Ishikawa (cell line): ENCODE results near the gene RNF187.

Experiments
- CEBPB ChIP-seq: IDR thresholded peaks from 2 replicates; pipeline ENCODE4 v1.6.1; 2012
- CREB1 ChIP-seq: IDR thresholded peaks from 2 replicates; pipeline ENCODE4 v1.6.1; 2012; ENCODE audit warnings: low read depth
- EGR1 ChIP-seq: IDR thresholded peaks from 2 replicates; pipeline ENCODE4 v1.6.1; 2012
- EP300 ChIP-seq: IDR thresholded peaks from 2 replicates; pipeline ENCODE4 v1.6.1; 2012; ENCODE audit warnings: borderline replicate concordance
- FOXM1 ChIP-seq: IDR thresholded peaks from 2 replicates; pipeline ENCODE4 v1.6.1; 2012; ENCODE audit warnings: low read depth, borderline replicate concordance
- NFIC ChIP-seq: IDR thresholded peaks from 2 replicates; pipeline ENCODE4 v1.6.1; 2012
- RAD21 ChIP-seq: IDR thresholded peaks from 2 replicates; pipeline ENCODE4 v1.6.1; 2012; ENCODE audit warnings: low read depth
- REST ChIP-seq: IDR thresholded peaks from 2 replicates; pipeline ENCODE4 v1.6.1; 2012; ENCODE audit warnings: low read depth, mild to moderate bottlenecking
- TAF1 ChIP-seq: IDR thresholded peaks from 2 replicates; pipeline ENCODE4 v1.6.1; 2012; ENCODE audit warnings: low read depth, mild to moderate bottlenecking
- TCF12 ChIP-seq: IDR thresholded peaks from 2 replicates; pipeline ENCODE4 v1.6.1; 2012; ENCODE audit warnings: low read depth
- TEAD4 ChIP-seq: IDR thresholded peaks from 2 replicates; pipeline ENCODE4 v1.6.1; 2012
- USF1 ChIP-seq: IDR thresholded peaks from 2 replicates; pipeline ENCODE4 v1.6.1; 2012
- YY1 ChIP-seq: IDR thresholded peaks from 2 replicates; pipeline ENCODE4 v1.6.1; 2012; ENCODE audit warnings: low read depth
- ZBTB7A ChIP-seq: IDR thresholded peaks from 2 replicates; pipeline ENCODE4 v1.6.1; 2012; ENCODE audit warnings: low read depth
- TF ChIP-seq, protein P1 (sequence below): IDR thresholded peaks from 2 replicates; pipeline ENCODE4 v1.6.1; 2012

The RNF187 gene

DNA sequence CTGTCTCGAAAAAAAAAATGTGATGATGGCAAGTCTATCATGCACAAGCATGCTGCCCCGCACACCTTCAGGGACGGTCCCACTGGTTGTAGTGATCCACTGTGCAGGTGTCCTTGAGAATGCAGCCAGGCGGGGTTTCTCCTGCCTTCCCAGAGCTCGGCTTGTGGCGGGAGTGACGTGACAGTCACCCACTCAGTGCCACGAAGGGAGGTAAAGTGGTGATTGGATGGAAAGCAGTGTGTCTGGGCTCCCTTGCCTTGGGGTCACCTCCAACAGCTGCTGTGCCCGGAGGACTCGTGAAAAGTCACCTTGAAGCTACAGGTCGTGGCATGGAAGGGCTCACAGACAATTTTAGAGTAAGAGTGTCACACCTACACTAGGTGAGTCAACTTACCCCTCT is 37.0 kb upstream of the RNF187 start:
- TF ChIP-seq, protein P1, sequence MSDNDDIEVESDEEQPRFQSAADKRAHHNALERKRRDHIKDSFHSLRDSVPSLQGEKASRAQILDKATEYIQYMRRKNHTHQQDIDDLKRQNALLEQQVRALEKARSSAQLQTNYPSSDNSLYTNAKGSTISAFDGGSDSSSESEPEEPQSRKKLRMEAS, result no peak
- no peak for TF ChIP-seq REST
- no peak for TF ChIP-seq TAF1
- no peak for TF ChIP-seq FOXM1
- no peak for TF ChIP-seq USF1
- TF ChIP-seq YY1, result no peak
- no peak for TF ChIP-seq ZBTB7A
- no peak for TF ChIP-seq RAD21
- TF ChIP-seq EP300, result no peak
- no peak for TF ChIP-seq TEAD4
- no peak for TF ChIP-seq NFIC
- no peak for TF ChIP-seq EGR1
- no peak for TF ChIP-seq TCF12
- no peak for TF ChIP-seq CEBPB
- TF ChIP-seq CREB1, result no peak

DNA sequence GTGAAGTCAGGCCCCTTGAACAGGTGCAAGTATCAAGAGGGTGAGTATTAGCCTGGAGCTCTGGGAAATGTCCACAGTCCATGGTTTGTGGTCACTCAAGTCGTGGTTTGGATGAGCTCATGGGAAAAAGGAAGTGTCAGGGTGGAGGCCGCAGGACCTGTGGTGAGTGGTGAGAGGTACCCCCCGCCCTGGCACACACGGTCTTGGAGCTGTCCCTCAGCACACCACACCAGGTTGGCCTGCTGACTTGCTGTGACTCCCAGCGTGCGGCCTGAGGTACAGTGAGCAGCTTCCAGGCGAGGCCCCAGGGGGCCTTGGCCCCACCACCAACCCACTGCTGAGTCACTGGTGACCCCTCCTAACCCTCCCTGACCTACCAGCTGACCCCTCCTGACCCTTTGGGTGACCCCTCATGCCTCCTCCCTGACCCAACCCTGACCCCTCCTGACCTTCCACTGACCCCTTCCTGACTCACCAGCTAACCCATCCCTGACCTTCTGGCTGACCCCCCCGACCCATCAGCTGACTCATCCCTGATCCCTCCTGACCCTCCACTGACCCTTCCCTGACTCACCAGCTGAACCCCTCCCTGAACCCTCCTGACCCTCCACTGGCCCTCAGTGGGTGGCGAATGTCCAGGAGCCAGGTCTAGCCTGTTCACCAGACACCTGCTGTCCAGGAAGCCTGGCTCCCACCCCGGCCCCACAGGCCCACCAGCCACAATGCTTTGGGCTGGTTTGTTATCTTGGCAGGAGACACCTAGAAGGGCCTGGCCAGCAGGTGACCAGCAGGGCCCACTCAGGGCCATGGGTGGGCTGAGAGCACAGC is 34.8 kb upstream of the RNF187 start:
- TF ChIP-seq TAF1 (no peak), TCF12 (no peak), NFIC (no peak), CREB1 (no peak), REST (no peak), EP300 (no peak), YY1 (no peak), USF1 (no peak), TEAD4 (no peak), RAD21 (no peak), EGR1 (no peak), FOXM1 (no peak), ZBTB7A (no peak), CEBPB (no peak)
- TF ChIP-seq, protein P1, result no peak

- TF ChIP-seq TCF12 (no peak), USF1 (no peak), TAF1 (no peak), NFIC (no peak), TEAD4 (no peak), CREB1 (no peak), REST (peak; percentile 26; the same call in 1 of the 2 replicates), RAD21 (no peak)
These were observed 34.1 kb upstream of the RNF187 start for GRCh38 chr1:228453022-228453560.

- TF ChIP-seq RAD21 (no peak), ZBTB7A (no peak), CREB1 (no peak), REST (no peak), EGR1 (no peak), YY1 (no peak), CEBPB (no peak), EP300 (no peak), FOXM1 (no peak), USF1 (no peak), TCF12 (no peak), NFIC (no peak), TAF1 (no peak), TEAD4 (no peak)
- TF ChIP-seq, protein P1, result no peak
These were observed 33.6 kb upstream of the RNF187 start for GRCh38 chr1:228453614-228454013.
